ENCODE results near the gene TOGARAM1. TPM values are rescaled to one million over a fixed set of nuclear protein-coding genes. Genes with fewer than 3 reads are reported as not detected.

TOGARAM1 gene
- total RNA-seq, 1 experiment from 2014 or later = 6.3 TPM

DNA sequence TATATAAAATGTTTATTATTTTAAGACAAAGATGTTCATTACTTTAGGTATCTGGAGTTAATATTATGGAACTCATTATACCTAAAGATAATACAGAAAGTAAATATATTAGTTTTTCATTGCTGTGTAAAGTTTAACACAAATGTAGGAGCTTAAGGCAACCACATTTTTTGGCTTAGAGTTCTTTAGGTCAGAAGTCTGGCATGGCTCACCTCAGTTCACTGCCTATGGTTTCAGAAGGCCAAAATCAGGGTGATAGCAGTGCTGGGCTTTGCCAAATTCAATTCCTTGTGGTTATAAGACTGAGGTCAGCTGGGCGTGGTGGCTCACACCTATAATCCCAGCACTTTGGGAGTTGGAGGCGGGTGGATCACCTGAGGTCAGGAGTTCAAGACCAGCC, 86.4 kb downstream of the TOGARAM1 start:
- Histone ChIP-seq H3K4me2 (ENCODE audit: low read length) (no peak overlapping the region), H3K27ac (ENCODE audit: low read length) (no peak overlapping the region), H3K9me3 (ENCODE audit: low read length) (no peaks in the 10 kb centered on the region), H2AFZ (ENCODE audit: low read length) (no peak overlapping the region), H3K9ac (ENCODE audit: low read length) (no peak overlapping the region), H3K9me2 (replicated peaks; ENCODE audit: low read length) (no peaks in the 10 kb centered on the region), H3K36me3 (ENCODE audit: low read depth, low read length) (peaks cover 3% of the 10 kb centered on the region), H4K20me1 (ENCODE audit: low read length) (no peaks in the 10 kb centered on the region), H3K4me1 (ENCODE audit: insufficient read depth, low read length) (no peaks in the 10 kb centered on the region), H3K4me3 (ENCODE audit: low read length) (no peak overlapping the region), H3K27me3 (ENCODE audit: low read length) (no peaks in the 10 kb centered on the region), H3F3A (ENCODE audit: low read length, unreplicated experiment) (no peaks in the 10 kb centered on the region), H3K79me2 (ENCODE audit: low read length) (no peaks in the 10 kb centered on the region)
- ChIA-PET CTCF (no interaction called here), POLR2A (ENCODE audit: unreplicated experiment) (no interaction called here)
- DNase-seq (no peak), ATAC-seq (peak; percentile 81)
- TF ChIP-seq EZH2phosphoT487 (IDR thresholded peaks at IDR 0.05; ENCODE audit: borderline replicate concordance, low read length) = no peak
- no peak for TF ChIP-seq EZH2 (IDR thresholded peaks at IDR 0.05; ENCODE audit: low read length, unreplicated experiment)
- TF ChIP-seq, protein P1, sequence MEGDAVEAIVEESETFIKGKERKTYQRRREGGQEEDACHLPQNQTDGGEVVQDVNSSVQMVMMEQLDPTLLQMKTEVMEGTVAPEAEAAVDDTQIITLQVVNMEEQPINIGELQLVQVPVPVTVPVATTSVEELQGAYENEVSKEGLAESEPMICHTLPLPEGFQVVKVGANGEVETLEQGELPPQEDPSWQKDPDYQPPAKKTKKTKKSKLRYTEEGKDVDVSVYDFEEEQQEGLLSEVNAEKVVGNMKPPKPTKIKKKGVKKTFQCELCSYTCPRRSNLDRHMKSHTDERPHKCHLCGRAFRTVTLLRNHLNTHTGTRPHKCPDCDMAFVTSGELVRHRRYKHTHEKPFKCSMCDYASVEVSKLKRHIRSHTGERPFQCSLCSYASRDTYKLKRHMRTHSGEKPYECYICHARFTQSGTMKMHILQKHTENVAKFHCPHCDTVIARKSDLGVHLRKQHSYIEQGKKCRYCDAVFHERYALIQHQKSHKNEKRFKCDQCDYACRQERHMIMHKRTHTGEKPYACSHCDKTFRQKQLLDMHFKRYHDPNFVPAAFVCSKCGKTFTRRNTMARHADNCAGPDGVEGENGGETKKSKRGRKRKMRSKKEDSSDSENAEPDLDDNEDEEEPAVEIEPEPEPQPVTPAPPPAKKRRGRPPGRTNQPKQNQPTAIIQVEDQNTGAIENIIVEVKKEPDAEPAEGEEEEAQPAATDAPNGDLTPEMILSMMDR (conservative IDR thresholded peaks at IDR 0.05; ENCODE audit: low read depth, low read length) = no peak
- intact Hi-C loops (cut with micrococcal nuclease) = no loop called here
- BruUV-seq (replicated peaks) = no TSS peak

DNA sequence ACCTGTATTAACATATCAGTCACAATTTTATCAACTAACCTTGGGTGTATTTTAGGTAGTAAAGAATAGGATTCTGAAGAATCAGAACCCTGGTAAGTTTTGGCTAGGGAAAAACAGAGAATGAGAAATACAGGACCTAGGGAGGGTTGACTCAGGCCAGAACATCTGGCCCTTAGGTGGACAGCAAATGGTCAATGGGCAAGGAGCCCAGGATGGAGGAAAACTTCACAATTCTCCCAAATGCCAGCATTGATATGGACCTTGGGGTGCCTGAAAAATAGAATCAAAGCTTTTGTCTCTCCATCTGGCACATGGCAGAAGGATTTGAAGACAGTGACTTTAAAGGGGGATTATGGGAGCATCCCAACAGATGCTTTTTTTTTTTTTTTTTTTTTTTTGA, 89.2 kb downstream of the TOGARAM1 start:
- POLR2A ChIA-PET (ENCODE audit: unreplicated experiment) = no interaction called here
- Histone ChIP-seq H3K9ac (ENCODE audit: low read length) (no peak overlapping the region), H3F3A (ENCODE audit: low read length, unreplicated experiment) (no peaks in the 10 kb centered on the region), H3K36me3 (ENCODE audit: low read depth, low read length) (peaks cover 7% of the 10 kb centered on the region), H2AFZ (ENCODE audit: low read length) (no peak overlapping the region), H3K79me2 (ENCODE audit: low read length) (no peaks in the 10 kb centered on the region), H3K27ac (ENCODE audit: low read length) (no peak overlapping the region), H3K4me2 (ENCODE audit: low read length) (no peak overlapping the region), H3K27me3 (ENCODE audit: low read length) (no peaks in the 10 kb centered on the region), H3K4me3 (ENCODE audit: low read length) (no peak overlapping the region), H4K20me1 (ENCODE audit: low read length) (no peaks in the 10 kb centered on the region), H3K9me3 (ENCODE audit: low read length) (no peaks in the 10 kb centered on the region), H3K4me1 (ENCODE audit: insufficient read depth, low read length) (no peaks in the 10 kb centered on the region), H3K9me2 (replicated peaks; ENCODE audit: low read length) (no peaks in the 10 kb centered on the region)
- DNase-seq (no peak), ATAC-seq (no peak)
- intact Hi-C loops (cut with micrococcal nuclease) = no loop called here
- no TSS peak for BruUV-seq (replicated peaks)
- no peak for TF ChIP-seq EZH2phosphoT487 (IDR thresholded peaks at IDR 0.05; ENCODE audit: borderline replicate concordance, low read length)
- no peak for TF ChIP-seq EZH2 (IDR thresholded peaks at IDR 0.05; ENCODE audit: low read length, unreplicated experiment)
- TF ChIP-seq, protein P1 (conservative IDR thresholded peaks at IDR 0.05; ENCODE audit: low read depth, low read length) = no peak
- CTCF ChIA-PET = no interaction called here

DNA sequence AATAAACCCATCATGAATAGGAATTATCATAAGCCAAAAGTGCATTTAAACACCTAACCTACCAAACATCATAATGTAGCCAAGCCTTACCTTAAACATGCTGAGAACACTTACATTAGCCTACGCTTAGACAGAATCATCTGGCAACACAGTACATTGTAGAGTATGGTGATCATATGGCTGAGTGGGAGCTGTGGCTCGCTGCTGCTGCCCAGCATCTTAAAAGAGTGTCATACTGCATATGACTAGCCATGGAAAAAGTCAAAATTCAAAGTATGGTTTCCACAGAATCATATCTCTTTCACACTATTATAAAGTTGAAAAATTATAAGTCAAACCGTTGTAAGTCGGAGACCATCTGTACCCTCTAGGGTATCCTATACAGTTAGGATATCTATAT, 89.9 kb downstream of the TOGARAM1 start:
- POLR2A ChIA-PET (ENCODE audit: unreplicated experiment) = no interaction called here
- TF ChIP-seq, protein P1 (conservative IDR thresholded peaks at IDR 0.05; ENCODE audit: low read depth, low read length) = no peak
- TF ChIP-seq EZH2phosphoT487 (IDR thresholded peaks at IDR 0.05; ENCODE audit: borderline replicate concordance, low read length) (no peak), EZH2 (IDR thresholded peaks at IDR 0.05; ENCODE audit: low read length, unreplicated experiment) (no peak)
- intact Hi-C loops (cut with micrococcal nuclease) = no loop called here

More for the DNA sequence above, 89.9 kb downstream of the TOGARAM1 start:
- Histone ChIP-seq H3K79me2 (ENCODE audit: low read length) (no peaks in the 10 kb centered on the region), H2AFZ (ENCODE audit: low read length) (no peak overlapping the region), H3K36me3 (ENCODE audit: low read depth, low read length) (peaks cover 7% of the 10 kb centered on the region), H3K9me3 (ENCODE audit: low read length) (no peaks in the 10 kb centered on the region), H3K9ac (ENCODE audit: low read length) (no peak overlapping the region), H3K27me3 (ENCODE audit: low read length) (no peaks in the 10 kb centered on the region), H3K27ac (ENCODE audit: low read length) (no peak overlapping the region), H3K4me2 (ENCODE audit: low read length) (no peak overlapping the region), H3K4me1 (ENCODE audit: insufficient read depth, low read length) (no peaks in the 10 kb centered on the region), H3K4me3 (ENCODE audit: low read length) (no peak overlapping the region), H3K9me2 (replicated peaks; ENCODE audit: low read length) (no peaks in the 10 kb centered on the region), H4K20me1 (ENCODE audit: low read length) (no peaks in the 10 kb centered on the region), H3F3A (ENCODE audit: low read length, unreplicated experiment) (no peaks in the 10 kb centered on the region)
- ATAC-seq (no peak), DNase-seq (no peak)
- BruUV-seq (replicated peaks) = no TSS peak
- CTCF ChIA-PET = no interaction called here

Data from PC-3 (cell line).